Cortex of kidney (tissue), 1 donor: ENCODE data around the gene ZC3H8.
"Not testable (repeated sequence)": the region's sequence is repeated elsewhere in the genome, so short reads cannot be mapped to it uniquely, and the experiment has no call there.

Source experiments
- DNase-seq: peaks from one replicate; lab custom pipeline; 2025; lab: John Stamatoyannopoulos, UW

Gene ZC3H8

GRCh38 chr2:112259509-112260294, 4.9 kb upstream of the ZC3H8 start:
- no peak for DNase-seq

DNA sequence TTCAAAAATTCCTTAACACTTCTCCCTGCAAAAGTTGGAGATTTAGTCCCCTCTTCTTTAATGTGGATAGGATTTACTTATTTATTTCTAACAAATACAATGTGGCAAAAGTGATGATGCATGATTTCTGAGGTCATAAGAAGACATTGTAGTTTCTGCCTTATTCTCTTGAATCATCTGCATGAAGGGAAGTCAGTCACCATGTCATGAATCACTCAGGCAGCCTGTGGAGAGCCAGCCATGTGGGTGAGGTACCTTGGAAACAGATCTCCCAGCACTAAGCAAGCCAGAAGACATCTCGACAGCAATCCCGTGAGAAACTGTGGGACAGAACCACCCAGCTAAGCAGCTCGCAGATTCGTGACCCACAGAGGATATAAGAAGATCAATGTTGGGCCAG, 2.7 kb upstream of the ZC3H8 start:
- no peak for DNase-seq

DNA sequence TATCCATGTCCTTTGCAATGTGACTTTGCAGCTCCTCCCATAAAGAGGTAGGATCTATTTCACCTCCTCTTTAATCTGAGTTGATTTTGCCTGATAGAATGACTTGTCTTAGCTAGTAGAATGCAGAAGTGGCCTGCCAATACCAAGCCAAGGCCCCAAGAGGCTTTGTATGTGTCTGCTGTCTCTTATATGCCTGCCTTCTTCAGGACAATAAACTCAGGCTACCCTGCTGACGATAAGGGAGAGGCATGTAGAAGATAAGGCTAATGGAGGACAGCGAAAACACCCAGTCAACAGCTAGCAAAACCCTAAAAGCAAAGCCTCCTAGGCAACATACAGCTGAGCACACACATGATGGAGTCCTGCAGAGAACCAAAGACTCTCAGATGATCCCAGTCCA, 1.8 kb upstream of the ZC3H8 start:
- no peak for DNase-seq

DNA sequence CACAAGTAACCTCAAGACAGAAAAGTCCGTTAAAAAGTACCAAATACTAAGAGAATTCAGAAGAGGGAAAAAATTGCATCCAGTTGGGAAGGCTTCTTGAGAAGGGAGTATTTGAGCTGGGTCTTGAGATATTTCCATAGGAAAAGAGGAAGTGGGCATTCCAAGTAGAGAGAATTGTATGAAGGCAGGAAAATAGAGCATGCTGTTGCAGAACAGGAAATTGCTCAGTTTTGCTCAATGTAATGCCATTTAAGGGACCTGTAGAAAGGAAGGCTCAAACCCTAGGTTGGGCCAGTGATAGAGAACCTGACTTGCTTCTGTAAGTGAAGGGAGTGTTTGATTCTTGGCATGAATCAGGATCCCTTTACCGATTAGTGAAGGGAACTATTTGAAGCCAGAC, 1.0 kb upstream of the ZC3H8 start:
- no peak for DNase-seq

GRCh38 chr2:112253261-112253815, 1.5 kb downstream of the ZC3H8 start:
- no peak for DNase-seq

DNA sequence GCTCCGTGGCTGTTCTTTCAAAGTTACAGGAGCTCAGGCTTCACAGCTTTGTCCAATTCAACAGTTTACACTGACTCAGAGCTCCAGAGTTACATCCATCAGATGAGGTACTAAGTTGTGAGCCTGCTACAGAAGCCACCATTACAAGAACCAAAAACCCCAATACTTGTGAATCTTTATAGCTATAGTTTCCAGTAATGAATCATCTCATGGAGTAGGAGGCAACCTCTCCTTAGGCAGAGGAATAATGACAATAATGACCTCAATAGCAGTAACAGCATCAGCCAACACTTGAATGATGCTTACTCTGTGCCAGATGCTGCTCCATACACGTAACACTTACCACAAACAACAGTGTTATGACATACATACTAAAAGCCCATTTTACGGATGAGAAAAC, 3.6 kb downstream of the ZC3H8 start:
- DNase-seq: no peak

DNA sequence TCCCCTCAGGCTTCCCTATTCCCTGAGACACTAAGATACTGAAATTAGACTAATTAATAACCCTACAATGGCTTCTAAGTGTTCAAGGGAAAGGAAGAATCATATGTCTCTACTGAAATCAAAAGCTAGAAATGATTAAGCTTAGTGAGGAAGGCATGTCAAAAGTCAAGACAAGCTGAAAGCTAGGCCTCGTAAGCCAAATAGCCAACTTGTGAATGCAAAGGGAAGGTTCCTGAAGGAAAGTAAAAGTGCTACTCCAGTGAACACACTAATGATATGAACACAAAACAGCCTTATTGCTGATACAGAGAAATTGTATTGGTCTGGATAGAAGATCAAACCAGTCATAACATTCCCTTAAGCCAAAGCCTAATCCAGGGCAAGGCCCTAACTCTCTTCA, 10.0 kb downstream of the ZC3H8 start:
- DNase-seq: no peak

DNA sequence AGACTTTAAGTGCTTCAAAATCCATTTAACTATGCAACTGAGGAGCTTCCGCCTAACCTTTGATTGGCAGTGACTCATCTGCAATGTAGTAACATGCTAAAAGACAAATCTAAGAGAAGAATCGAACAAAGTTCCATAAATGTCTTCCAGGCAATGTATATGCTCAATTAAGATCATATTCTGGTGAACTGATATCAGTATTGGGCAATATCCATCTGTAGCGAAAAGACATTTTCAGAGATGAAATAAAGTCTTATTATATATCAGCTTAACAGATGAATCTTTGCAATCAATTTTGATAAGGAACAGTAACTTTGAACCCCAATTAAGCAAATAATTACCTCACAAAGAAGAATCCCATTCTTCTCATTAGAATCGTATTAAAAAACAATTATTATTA, 11.6 kb downstream of the ZC3H8 start:
- no peak for DNase-seq

DNA sequence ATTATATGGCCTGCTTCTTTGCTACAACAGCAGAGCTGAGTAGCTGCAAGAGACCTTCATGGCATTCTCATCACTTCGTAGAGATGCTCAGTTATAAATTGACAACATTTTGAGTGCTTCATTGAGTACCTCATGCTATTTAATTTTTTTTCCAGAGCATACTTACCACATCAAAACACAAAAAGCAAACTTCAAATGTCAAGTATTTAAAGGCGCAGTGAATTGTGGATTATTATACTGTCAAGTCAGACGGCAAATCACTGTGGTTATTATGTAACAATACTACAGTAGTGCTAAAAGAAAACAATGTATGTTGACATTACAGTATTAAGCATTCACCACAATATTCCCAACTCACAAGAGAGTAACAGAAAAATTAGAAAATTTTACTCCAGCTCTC, 12.5 kb downstream of the ZC3H8 start:
- DNase-seq: no peak

DNA sequence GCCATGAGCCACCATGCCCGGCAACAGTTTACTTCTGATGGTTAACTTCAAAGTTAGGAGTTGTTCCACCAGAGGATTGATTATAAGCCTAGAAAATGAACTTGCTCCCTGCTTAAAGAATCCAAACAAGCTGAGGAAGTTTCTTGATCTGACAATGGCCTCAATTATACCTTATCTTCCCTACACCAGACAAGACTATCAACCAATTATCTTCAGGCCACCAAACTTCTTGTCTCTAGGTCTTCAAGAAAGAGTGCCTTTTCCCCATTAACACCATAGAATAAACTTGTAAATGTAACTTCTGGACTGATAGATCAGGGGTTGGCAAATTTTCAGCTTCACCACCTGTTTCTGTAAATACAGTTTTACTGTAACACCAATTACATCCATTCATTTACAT, 15.0 kb downstream of the ZC3H8 start:
- no peak for DNase-seq

DNA sequence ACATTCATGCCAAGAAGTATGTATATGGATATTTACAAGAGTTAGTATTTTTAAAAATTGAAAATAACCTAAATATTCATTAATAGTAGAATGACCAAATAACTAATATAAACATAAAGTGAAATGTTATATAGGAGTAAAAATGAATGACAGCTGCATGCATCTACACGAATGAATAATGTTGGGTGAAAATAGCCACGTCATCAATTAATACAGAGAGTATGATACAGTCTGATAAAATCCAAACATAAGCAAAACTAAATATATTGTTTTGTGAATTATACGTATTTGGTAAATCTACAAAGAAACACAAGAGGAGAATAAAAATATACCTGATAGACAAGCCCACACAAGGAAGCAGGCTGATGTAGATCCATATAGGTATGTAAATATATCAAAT, 24.5 kb downstream of the ZC3H8 start:
- DNase-seq: no peak

DNA sequence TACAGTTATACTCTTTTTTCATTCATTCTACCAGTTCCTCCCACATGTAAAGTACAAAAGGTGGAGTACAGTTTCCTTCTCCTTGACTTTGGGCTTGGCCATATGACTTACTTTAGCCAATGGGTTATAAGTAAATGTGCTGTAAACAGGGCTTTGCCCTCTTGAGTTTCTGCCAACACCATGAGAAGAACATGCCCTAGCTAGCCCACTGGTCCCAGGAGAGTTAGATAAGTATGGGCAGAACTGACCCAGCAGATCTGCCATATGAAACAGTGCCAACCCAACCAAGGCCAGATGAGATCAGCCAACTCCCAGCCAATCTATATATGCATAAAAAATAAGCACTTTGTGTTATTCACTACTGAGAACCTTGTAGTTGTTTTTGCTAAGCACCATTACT, 25.5 kb downstream of the ZC3H8 start:
- no peak for DNase-seq

DNA sequence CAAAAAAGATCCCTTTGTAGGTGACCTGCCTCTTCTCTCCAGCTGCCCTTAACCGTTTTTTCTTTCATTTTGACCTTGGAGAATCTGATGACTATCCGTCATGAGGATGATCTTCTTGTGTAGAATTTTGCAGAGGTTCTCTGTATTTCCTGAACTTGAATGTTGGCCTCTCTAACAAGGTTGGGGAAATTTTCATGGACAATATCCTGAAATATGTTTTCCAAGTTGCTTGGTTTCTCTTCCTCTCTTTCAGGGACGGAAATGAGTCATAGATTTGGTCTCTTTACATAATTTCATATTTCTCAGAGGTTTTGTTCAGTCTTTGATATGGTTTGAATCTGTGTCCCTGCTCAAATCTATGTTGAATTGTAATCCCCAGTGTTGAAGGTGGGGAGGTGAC, 34.0 kb downstream of the ZC3H8 start:
- DNase-seq: no peak

- no peak for DNase-seq
Measured at GRCh38 chr2:112220186-112220585, 34.7 kb downstream of the ZC3H8 start.

DNA sequence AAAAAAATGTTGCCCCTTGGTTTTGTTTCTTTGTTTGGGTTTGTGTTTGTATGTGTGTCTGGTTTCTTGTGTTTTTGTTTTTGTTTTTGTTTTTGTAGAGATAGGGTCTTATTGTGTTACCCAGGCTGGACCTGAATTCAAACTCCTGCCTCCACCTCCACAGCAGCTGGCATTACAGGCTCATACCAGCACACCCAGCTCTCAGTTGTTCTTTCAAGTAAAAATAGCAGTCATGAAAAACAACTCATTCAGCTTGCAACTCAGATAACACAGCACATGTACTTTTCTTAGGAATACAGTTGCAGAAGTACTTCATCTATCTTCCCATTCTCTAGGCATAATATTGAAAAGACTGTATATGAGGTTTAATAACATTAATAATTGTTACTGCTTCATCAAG, 37.0 kb downstream of the ZC3H8 start:
- no peak for DNase-seq

DNA sequence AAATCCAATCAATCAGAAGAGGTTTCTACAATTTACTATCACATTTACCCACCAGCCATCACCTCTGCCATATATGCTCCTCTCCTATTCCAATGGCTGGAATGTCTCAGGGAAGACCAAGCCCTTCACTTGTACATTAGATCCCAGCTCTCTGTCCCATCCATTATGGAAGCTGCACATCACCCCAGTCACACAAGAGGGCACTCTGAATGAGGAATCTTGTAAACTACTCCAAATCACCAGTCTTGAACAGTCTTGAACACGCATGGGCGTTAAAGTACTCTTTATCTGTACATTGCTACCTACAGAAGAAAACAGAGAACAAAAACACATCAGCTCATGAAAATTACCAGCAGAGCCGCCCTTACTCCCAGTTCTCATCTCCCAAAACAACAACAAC, 38.7 kb downstream of the ZC3H8 start:
- DNase-seq: no peak

GRCh38 chr2:112207905-112208304, 46.9 kb downstream of the ZC3H8 start:
- DNase-seq: not testable (repeated sequence)

DNA sequence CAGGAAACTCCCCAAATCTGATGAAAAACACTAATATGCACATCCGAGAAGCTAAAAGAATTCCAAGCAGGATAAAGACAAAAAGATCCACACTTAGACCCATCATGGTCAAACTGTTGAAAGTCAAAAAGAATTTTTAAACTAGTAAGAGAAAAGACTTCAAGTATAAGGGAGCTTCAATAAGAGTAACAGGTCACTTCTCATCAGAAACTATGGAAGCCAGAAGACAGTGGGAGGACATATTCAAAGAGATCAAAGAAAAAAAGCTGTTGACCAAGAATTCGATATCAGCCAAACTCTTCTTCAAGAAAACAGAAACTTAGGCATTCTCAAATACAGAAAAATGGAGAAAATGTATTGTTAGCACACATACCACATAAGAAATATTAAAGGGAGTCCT, 50.4 kb downstream of the ZC3H8 start:
- DNase-seq: no peak

GRCh38 chr2:112201696-112202430, 53.0 kb downstream of the ZC3H8 start:
- DNase-seq: no peak

DNA sequence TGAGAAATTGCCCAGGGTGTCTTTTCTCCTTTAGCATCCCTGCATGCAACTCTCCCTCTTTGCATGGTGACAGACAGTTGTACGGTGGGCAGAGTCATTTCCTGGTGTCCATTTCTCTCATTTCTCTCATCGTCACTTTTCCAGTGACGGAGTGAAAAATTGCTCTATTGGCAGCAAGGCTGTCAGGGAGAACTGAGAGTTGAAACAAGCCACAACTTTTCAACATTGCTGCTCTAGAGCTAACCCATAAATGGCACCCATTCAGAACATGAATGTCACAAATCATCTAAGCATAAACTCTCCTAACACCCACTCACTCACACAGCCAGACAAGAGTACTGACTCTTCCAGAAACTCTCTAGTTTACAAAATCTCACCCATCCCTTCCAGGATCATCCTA, 55.7 kb downstream of the ZC3H8 start:
- DNase-seq: no peak

- no peak for DNase-seq
Measured at GRCh38 chr2:112198780-112199179, 56.1 kb downstream of the ZC3H8 start.

- DNase-seq: no peak
Measured at GRCh38 chr2:112197868-112198267, 57.0 kb downstream of the ZC3H8 start.

GRCh38 chr2:112195950-112196349, 58.9 kb downstream of the ZC3H8 start:
- DNase-seq: no peak
